Activated CD8-positive, alpha-beta memory T cell treated with anti-CD3 and anti-CD28 coated beads, Interleukin-2, amount 10 ng/mL, durations not matched to agents 7 days and 5 days (primary cell): ENCODE measurements around the gene ADO. TPM values are rescaled to one million over a fixed set of nuclear protein-coding genes. Genes with fewer than 3 reads are reported as not detected.

Source experiments
- ATAC-seq: fragments of 150-1000 bp; cut with Tn5 transposase; one replicate; pipeline ENCODE4 v1.10.0; 2021; ENCODE audit warnings: moderate library complexity
- CTCF ChIA-PET: fragments of 350-600 bp; sonication (Branson Sonifier 250); formaldehyde crosslinking; loops from one replicate; lab custom pipeline; 2021; ENCODE audit warnings: antibody characterized with exemption; lab: Charles Lee
- DNase-seq: peaks from one replicate; pipeline ENCODE4 v3.0.0-alpha.2; 2020
- H3K27ac Mint-ChIP-seq: one replicate; pipeline ENCODE4 v1.8.0; 2021; ENCODE audit warnings: mild to moderate bottlenecking, mixed read lengths
- H3K27me3 Mint-ChIP-seq: one replicate; pipeline ENCODE4 v1.8.0; 2021; ENCODE audit warnings: mixed read lengths
- H3K36me3 Mint-ChIP-seq: one replicate; pipeline ENCODE4 v1.8.0; 2021; ENCODE audit warnings: mild to moderate bottlenecking, mixed read lengths
- H3K4me1 Mint-ChIP-seq: one replicate; pipeline ENCODE4 v1.8.0; 2021; ENCODE audit warnings: mixed read lengths
- H3K4me3 Mint-ChIP-seq: one replicate; pipeline ENCODE4 v1.8.0; 2021; ENCODE audit warnings: mild to moderate bottlenecking, moderate library complexity, mixed read lengths
- H3K9me3 Mint-ChIP-seq: one replicate; pipeline ENCODE4 v1.8.0; 2022; ENCODE audit warnings: low read depth, mixed read lengths
- total RNA-seq, 2 experiments: library from RNA; stranded (reverse); gene quantifications; one replicate each; pipeline ENCODE4 v1.2.3, GENCODE V29; 2021

ADO gene
- 10 to 100 TPM; 19.4 to 25.9 TPM for total RNA-seq

DNA sequence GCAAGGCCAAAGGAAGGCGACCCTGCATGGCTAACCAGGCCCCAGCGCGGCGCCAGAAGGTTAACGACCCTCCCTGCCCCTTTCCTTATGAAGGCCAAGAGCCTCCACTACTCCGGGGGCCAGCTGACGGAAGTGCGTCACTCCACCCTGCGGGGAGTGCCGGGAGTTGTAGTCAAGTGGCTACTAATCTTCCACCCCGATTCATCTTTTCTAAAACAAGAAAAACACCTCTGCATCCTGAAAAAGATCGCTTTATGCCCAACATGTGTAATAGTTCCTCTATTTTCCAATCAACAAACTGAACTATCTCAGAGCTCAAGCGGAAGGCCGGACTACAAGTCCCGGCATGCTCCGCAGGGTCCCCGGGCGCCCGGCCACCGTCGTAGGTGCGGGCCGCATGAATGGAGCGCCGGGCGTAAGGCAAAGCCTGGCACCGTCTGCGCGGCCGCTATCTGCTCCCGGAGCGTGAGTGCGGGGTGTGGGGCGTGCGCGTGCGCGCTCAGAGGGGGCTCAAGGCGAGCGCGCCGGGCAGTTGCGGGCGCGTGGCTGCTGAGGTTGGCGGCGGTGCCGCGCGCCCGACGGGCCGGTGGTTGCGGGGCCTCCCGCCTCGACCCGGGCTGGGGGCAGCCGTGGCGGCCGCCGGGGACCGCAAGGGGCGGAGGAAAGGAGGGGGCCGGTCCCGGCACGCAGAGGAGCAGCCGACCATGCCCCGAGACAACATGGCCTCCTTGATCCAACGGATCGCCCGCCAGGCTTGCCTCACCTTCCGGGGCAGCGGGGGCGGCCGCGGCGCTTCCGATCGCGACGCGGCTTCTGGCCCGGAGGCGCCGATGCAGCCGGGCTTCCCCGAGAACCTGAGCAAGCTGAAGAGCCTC is at the start of gene ADO:
Gene ADO, plus strand, starts transcription at position 365 of the 875 bp plus-strand sequence. Its CDS starts 340 bp downstream, at position 705.
- Mint-ChIP-seq H3K9me3 (no peaks in the 10 kb centered on the region), H3K4me3 (peak within 1 kb of the TSS; percentile 93), H3K27me3 (peaks cover 18% of the 10 kb centered on the region), H3K4me1 (peaks cover 35% of the 10 kb centered on the region), H3K36me3 (peaks cover 34% of the 10 kb centered on the region), H3K27ac (peak within 1 kb of the TSS; percentile 100)
- peak; percentile 85 for DNase-seq
- ATAC-seq = peak; percentile 85
- CTCF ChIA-PET = interaction anchor here (0.7 to 7.4 kb wide), 6 partner anchors 13 to 279 kb away, joined by 3 to 50 read pairs (median 4); partner anchors contain the start of gene EGR2

GRCh38 chr10:62754963-62755362 is 49.6 kb upstream of the ADO start:
- no peak for ATAC-seq
- H3K36me3 Mint-ChIP-seq = no peaks in the 10 kb centered on the region
- H3K9me3 Mint-ChIP-seq = no peaks in the 10 kb centered on the region
- no peak for DNase-seq
- H3K27ac Mint-ChIP-seq = no peak overlapping the region
- CTCF ChIA-PET = no interaction called here
- H3K4me3 Mint-ChIP-seq = no peak overlapping the region
- peaks cover 4% of the 10 kb centered on the region for H3K27me3 Mint-ChIP-seq
- peaks cover 16% of the 10 kb centered on the region for H3K4me1 Mint-ChIP-seq

GRCh38 chr10:62755662-62756653 is 48.6 kb upstream of the ADO start:
- H3K4me3 Mint-ChIP-seq = no peak overlapping the region
- CTCF ChIA-PET = no interaction called here
- no peak overlapping the region for H3K27ac Mint-ChIP-seq
- H3K27me3 Mint-ChIP-seq = peaks cover 4% of the 10 kb centered on the region
- ATAC-seq (no peak), DNase-seq (no peak)
- peaks cover 16% of the 10 kb centered on the region for H3K4me1 Mint-ChIP-seq
- H3K9me3 Mint-ChIP-seq = no peaks in the 10 kb centered on the region
- H3K36me3 Mint-ChIP-seq = no peaks in the 10 kb centered on the region

DNA sequence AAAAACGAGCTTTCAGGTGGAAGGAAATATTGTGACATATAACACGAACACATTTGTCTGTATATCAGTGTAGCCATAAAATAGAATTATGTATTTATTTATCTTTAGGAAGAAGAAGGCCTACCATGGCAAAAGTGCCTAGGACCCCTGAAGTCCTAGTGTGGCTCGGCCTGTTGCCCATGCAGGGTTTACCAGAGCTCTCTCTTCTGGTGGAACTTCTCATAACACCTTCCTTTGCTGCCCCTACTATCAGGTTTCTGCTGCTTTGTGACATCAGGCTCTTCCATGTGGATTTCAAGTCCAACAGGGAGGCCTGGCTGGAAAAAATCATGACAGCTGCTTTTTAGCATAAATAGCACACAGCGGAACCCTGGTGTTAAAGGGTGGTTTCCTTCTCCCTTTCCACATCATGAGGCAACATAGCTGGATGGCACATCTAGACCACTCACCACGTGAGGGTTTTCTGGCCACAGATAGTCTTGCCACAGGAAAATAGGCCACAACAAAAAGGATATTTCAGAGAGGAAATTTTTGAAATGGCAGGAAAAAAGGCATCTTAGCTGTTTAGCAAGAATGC is 44.8 kb upstream of the ADO start:
- no peak overlapping the region for H3K27ac Mint-ChIP-seq
- CTCF ChIA-PET = interaction anchor here (1.2 kb wide), 1 partner anchor 9 kb away, joined by 4 read pairs; no protein-coding TSS in a partner anchor
- peaks cover 18% of the 10 kb centered on the region for H3K4me1 Mint-ChIP-seq
- no peak for DNase-seq
- peaks cover 2% of the 10 kb centered on the region for H3K27me3 Mint-ChIP-seq
- H3K4me3 Mint-ChIP-seq = no peak overlapping the region
- no peaks in the 10 kb centered on the region for H3K36me3 Mint-ChIP-seq
- no peak for ATAC-seq
- no peaks in the 10 kb centered on the region for H3K9me3 Mint-ChIP-seq

- Mint-ChIP-seq H3K4me3 (no peak overlapping the region), H3K9me3 (no peaks in the 10 kb centered on the region), H3K36me3 (no peaks in the 10 kb centered on the region), H3K27me3 (peaks cover 2% of the 10 kb centered on the region), H3K27ac (no peak overlapping the region), H3K4me1 (peaks cover 14% of the 10 kb centered on the region)
- no peak for DNase-seq
- CTCF ChIA-PET = interaction anchor here (1.2 kb wide), 1 partner anchor 8 kb away, joined by 4 read pairs; no protein-coding TSS in a partner anchor
- ATAC-seq = no peak
Measured at GRCh38 chr10:62760401-62760800, 44.1 kb upstream of the ADO start.

- Mint-ChIP-seq H3K4me3 (no peak overlapping the region), H3K27ac (no peak overlapping the region), H3K27me3 (peaks cover 2% of the 10 kb centered on the region), H3K9me3 (no peaks in the 10 kb centered on the region), H3K4me1 (peaks cover 7% of the 10 kb centered on the region), H3K36me3 (no peaks in the 10 kb centered on the region)
- no peak for DNase-seq
- CTCF ChIA-PET = no interaction called here
- ATAC-seq = no peak
Measured at GRCh38 chr10:62761115-62761514, 43.4 kb upstream of the ADO start.

DNA sequence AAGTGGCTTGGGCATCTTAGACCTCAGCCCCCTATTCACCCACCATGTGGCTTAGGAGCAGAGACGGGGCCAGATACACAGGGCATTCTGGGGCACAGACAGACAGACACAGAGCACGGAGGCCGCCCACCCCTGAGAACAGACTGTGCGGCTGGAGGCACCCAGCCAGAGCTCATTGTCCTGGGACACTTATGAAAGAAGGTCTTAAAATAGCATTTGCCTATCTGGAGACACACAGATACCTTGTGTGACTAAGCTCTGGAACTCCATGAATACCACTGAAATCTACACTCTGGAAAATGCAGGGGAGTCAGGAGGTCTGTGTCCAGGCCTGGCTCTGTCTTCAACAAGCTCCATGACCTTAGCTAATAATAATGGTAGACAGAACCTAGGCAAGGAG is 41.4 kb upstream of the ADO start:
- CTCF ChIA-PET = interaction anchor here (0.7 to 1.4 kb wide), 3 partner anchors 10 to 153 kb away, joined by 3 read pairs; no protein-coding TSS in a partner anchor
- H3K27ac Mint-ChIP-seq = no peak overlapping the region
- H3K4me1 Mint-ChIP-seq = peaks cover 2% of the 10 kb centered on the region
- no peaks in the 10 kb centered on the region for H3K9me3 Mint-ChIP-seq
- H3K27me3 Mint-ChIP-seq = no peaks in the 10 kb centered on the region
- H3K4me3 Mint-ChIP-seq = no peak overlapping the region
- ATAC-seq (no peak), DNase-seq (no peak)
- peaks cover 3% of the 10 kb centered on the region for H3K36me3 Mint-ChIP-seq

DNA sequence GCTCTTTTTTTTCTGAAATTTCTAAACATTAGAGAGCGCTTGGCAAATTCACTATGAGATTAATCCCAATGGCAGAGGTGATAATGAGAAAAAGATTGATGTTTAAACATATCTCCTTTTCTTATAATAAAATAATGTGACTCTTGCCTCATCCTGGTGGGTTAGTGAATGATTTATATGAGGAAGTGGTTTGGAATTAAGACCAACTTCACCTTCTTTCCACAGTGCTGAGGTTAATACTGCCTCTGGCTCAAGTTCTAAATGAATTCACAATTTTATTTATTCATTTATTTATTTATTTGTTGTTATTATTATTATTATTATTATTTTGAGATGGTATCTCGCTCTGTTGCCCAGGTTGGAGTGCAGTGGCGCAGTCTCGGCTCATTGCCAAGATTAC is 40.5 kb upstream of the ADO start:
- ATAC-seq (no peak), DNase-seq (no peak)
- CTCF ChIA-PET = interaction anchor here (1.4 kb wide), 2 partner anchors 9 to 154 kb away, joined by 3 read pairs; no protein-coding TSS in a partner anchor
- no peaks in the 10 kb centered on the region for H3K27me3 Mint-ChIP-seq
- peaks cover 3% of the 10 kb centered on the region for H3K36me3 Mint-ChIP-seq
- H3K27ac Mint-ChIP-seq = no peak overlapping the region
- H3K9me3 Mint-ChIP-seq = no peaks in the 10 kb centered on the region
- H3K4me1 Mint-ChIP-seq = peaks cover 2% of the 10 kb centered on the region
- no peak overlapping the region for H3K4me3 Mint-ChIP-seq

DNA sequence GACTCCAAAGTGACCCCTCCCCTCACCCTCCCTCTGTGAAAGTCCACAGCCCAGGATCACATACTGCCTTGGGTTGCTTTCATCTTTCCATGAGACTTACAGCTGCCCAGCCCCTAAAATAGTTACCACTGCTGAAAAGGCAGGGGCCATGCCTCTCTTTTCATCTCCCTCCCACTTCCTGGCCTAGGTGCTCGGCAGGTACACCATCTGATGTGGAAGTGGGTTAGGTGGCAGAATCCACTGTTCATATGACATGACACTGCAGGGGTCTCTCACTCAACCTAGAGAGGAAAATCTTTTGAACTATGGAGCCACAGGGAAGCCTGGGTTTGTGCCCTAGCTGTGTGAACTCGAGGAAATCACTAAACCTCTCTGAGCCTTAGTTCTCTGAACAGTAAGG is 38.8 kb upstream of the ADO start:
- ATAC-seq = no peak
- Mint-ChIP-seq H3K36me3 (peaks cover 3% of the 10 kb centered on the region), H3K9me3 (no peaks in the 10 kb centered on the region), H3K4me1 (peaks cover 12% of the 10 kb centered on the region), H3K4me3 (no peak overlapping the region), H3K27me3 (no peaks in the 10 kb centered on the region), H3K27ac (no peak overlapping the region)
- no peak for DNase-seq
- CTCF ChIA-PET = no interaction called here

GRCh38 chr10:62766386-62766785 is 38.1 kb upstream of the ADO start:
- peaks cover 3% of the 10 kb centered on the region for H3K36me3 Mint-ChIP-seq
- no peak for DNase-seq
- no peak overlapping the region for H3K27ac Mint-ChIP-seq
- ATAC-seq = no peak
- H3K27me3 Mint-ChIP-seq = no peaks in the 10 kb centered on the region
- no peaks in the 10 kb centered on the region for H3K9me3 Mint-ChIP-seq
- CTCF ChIA-PET = no interaction called here
- H3K4me1 Mint-ChIP-seq = peaks cover 10% of the 10 kb centered on the region
- no peak overlapping the region for H3K4me3 Mint-ChIP-seq

- Mint-ChIP-seq H3K9me3 (no peaks in the 10 kb centered on the region), H3K4me3 (no peak overlapping the region), H3K36me3 (peaks cover 3% of the 10 kb centered on the region), H3K27ac (no peak overlapping the region), H3K4me1 (peaks cover 10% of the 10 kb centered on the region), H3K27me3 (peaks cover 19% of the 10 kb centered on the region)
- DNase-seq (no peak), ATAC-seq (no peak)
- CTCF ChIA-PET = no interaction called here
Measured at GRCh38 chr10:62769574-62770242, 34.8 kb upstream of the ADO start.

DNA sequence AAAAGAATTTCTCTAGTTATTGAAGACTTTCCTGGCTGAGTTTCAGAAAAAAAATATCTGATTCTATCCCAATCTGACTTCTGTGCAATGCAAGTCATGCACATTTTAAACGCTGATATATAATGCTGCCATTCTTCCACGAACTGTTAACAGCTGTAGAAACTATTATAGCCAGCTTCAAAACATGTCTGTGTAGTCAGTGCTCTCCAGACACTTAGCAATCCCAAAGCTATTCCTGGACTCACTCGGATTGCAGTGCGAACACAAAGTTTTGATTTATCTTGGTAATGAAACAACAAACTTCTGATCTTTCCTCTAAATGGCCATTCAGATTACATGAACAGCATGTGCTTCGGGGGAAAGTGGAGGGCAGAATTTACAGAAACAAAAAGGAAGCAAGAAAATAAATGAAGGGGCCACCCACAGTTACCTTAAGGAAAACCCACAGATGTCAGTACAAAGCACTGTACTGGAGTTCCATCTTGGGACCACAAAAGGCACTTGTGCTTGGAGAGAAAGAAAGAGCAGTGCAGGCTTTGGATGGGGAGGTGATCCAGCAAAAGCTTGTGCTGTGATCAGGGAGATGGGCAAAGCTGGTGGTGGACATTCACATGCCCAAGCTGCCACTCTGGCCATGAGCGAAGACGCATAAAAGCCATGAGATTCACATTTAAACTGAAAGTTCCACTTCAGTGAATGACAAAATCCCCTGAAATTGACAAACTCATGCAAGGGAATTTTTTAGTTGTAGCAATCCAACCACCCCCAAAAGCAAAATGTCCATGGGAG is 32.1 kb upstream of the ADO start:
- Mint-ChIP-seq H3K27ac (no peak overlapping the region), H3K9me3 (no peaks in the 10 kb centered on the region), H3K36me3 (peaks cover 3% of the 10 kb centered on the region), H3K4me3 (no peak overlapping the region), H3K27me3 (peaks cover 25% of the 10 kb centered on the region), H3K4me1 (peaks cover 13% of the 10 kb centered on the region)
- CTCF ChIA-PET = interaction anchor here (1.0 kb wide), 1 partner anchor 9 kb away, joined by 3 read pairs; no protein-coding TSS in a partner anchor
- DNase-seq (no peak), ATAC-seq (no peak)
